ENCODE results near the gene IL1A.

The IL1A gene

DNA sequence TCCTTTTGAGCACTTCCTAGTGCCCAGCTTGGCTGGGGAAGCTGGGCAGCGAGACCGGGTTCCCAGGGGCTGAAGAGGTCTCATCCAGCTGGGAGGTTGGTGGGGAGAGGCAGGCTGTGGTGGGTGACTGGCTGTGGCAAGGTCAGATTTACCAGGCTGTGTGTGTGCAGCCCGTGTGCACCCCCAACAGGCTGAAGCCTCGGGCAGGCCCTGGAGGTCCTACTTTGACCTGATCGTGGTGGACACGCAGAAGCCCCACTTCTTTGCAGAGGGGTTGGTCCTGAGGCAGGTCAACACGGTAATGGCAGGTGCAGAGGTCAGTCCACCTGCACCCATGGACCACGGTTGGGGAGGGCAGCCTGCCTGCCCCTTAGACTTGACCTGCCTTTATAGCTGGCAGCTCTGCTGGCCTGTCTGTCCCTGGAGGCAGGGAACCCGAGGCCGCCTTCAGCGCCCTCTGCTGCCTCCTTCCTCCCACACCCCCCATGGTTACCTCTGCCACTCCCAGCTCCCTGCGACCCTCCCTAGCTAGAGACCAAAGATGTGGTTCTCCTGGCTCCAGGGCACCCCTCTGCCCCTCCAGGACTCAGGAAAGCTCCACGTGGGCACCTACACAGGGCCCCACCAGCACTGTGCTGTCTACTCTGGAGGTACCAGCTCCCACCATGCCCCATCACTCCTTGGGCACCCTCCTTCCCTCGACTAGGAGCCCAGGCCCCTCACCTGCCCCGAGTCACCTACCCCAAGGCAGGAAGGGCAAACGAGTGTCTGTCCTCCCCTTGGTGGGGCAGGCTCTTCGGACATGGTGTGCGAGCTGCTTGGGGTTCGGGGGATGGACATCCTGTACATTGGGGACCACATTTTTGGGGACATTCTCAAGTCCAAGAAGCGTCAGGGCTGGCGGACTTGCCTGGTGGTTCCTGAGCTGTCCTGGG is 59.4 kb downstream of the IL1A start:
- Histone ChIP-seq H3K4me1 (ENCODE audit: control insufficient read depth, insufficient read depth, low read length, poor library complexity, severe bottlenecking) (peaks cover 4% of the 10 kb centered on the region), H3K36me3 (ENCODE audit: control insufficient read depth, insufficient read depth, low read length) (no peaks in the 10 kb centered on the region), H3K4me3 (ENCODE audit: extremely low read depth, insufficient read depth, low read length, poor library complexity, severe bottlenecking) (no peak overlapping the region), H3K27ac (ENCODE audit: low read depth, low read length, severe bottlenecking) (no peak overlapping the region), H3K9me3 (ENCODE audit: control insufficient read depth, low read length) (no peaks in the 10 kb centered on the region)
- 74 to 84% methylated on average over 16 to 21 of the region's 21 CpGs for WGBS, 2 experiments (ENCODE audit: insufficient coverage in 2 of 2)

DNA sequence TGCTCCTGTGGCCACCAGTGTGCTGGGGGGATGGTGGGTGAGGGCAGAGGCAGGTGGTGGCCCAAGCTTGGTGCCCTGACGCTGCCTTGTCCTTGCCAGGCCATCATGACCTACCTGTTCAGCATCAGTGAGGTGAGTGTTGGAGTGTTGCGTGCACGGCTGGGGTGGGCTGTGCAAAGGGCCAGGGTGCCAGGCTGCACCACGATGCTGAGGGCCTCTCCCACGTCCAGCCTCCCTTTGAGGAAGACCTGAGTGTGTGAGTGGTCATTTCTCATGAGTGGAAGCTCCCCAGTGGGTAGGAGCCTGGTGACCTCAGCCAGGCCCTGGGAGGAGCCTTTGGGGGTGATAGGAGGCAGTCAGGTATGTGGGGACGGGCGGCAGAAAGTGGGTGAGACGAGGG is 60.3 kb downstream of the IL1A start:
- no peaks in the 10 kb centered on the region for H3K9me3 ChIP-seq (ENCODE audit: control insufficient read depth, low read length)
- no peak overlapping the region for H3K4me3 ChIP-seq (ENCODE audit: extremely low read depth, insufficient read depth, low read length, poor library complexity, severe bottlenecking)
- 91 to 97% methylated on average over 7 to 8 of the region's 8 CpGs for WGBS, 2 experiments (ENCODE audit: insufficient coverage in 2 of 2)
- no peak overlapping the region for H3K27ac ChIP-seq (ENCODE audit: low read depth, low read length, severe bottlenecking)
- H3K4me1 ChIP-seq (ENCODE audit: control insufficient read depth, insufficient read depth, low read length, poor library complexity, severe bottlenecking): peaks cover 4% of the 10 kb centered on the region
- no peaks in the 10 kb centered on the region for H3K36me3 ChIP-seq (ENCODE audit: control insufficient read depth, insufficient read depth, low read length)
